Testis (tissue), 2 donors: ENCODE measurements around the gene ASB1.

Experiments used
- POLR2A ChIP-seq: fragments of 450-650 bp; IDR thresholded peaks from one replicate; pipeline ENCODE4 v1.6.1; 2017; ENCODE audit warnings: antibody characterized with exemption, mild to moderate bottlenecking, moderate library complexity
- TF ChIP-seq, protein P1 (sequence below), 3 experiments: fragments of 450-650 bp in 2 of 3; fragments of 200-600 bp in 1 of 3; sonication (generic) in 1 of 3; IDR thresholded peaks; one replicate each; pipeline ENCODE4 v1.5.1; 2016 to 2019; ENCODE audit warnings: antibody characterized with exemption in 3 of 3, mild to moderate bottlenecking in 2 of 3, moderate library complexity in 1 of 3

DNA sequence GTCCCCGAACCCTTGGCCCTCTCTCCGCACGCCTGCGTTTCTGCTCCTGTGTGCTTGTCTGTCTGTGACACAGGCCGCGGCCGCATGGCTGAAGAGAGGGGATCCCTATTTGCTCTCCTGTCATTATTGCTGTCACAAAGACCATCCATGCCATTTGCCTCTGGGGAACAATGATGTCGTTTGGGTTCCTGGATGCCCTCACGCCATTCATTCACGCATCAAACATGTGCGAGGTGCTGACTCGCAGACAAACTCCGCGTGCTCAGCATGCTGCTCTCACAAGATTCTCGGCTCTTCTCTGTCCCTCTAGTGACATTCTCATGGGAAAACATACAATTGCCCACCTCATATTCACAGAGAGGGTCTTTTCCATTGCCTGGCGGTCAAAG, 67.8 kb downstream of the ASB1 start:
- TF ChIP-seq, protein P1, sequence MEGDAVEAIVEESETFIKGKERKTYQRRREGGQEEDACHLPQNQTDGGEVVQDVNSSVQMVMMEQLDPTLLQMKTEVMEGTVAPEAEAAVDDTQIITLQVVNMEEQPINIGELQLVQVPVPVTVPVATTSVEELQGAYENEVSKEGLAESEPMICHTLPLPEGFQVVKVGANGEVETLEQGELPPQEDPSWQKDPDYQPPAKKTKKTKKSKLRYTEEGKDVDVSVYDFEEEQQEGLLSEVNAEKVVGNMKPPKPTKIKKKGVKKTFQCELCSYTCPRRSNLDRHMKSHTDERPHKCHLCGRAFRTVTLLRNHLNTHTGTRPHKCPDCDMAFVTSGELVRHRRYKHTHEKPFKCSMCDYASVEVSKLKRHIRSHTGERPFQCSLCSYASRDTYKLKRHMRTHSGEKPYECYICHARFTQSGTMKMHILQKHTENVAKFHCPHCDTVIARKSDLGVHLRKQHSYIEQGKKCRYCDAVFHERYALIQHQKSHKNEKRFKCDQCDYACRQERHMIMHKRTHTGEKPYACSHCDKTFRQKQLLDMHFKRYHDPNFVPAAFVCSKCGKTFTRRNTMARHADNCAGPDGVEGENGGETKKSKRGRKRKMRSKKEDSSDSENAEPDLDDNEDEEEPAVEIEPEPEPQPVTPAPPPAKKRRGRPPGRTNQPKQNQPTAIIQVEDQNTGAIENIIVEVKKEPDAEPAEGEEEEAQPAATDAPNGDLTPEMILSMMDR (IDR thresholded peaks at IDR 0.05) = no peak
- no peak for TF ChIP-seq POLR2A
